ENCODE data around the gene ATP11A. TPM values are rescaled to one million over a fixed set of nuclear protein-coding genes. Genes with fewer than 3 reads are reported as not detected.

ATP11A gene
- total RNA-seq, 1 donor from 2014 or later, result 114 TPM

GRCh38 chr13:112910016-112910415 lies 220.2 kb downstream of the ATP11A start:
- Mint-ChIP-seq H3K27ac (no peak overlapping the region), H3K4me3 (no peak overlapping the region), H3K9me3 (peaks cover 3% of the 10 kb centered on the region), H3K36me3 (peaks cover 7% of the 10 kb centered on the region), H3K4me1 (no peaks in the 10 kb centered on the region), H3K27me3 (ENCODE audit: low read depth) (peaks cover 24% of the 10 kb centered on the region)
- no peak for DNase-seq (ENCODE audit: low spot score in 2 of 2, unreplicated experiment in 2 of 2)
- no peak for TF ChIP-seq CTCF (IDR thresholded peaks at IDR 0.05; ENCODE audit: unreplicated experiment)

GRCh38 chr13:112910616-112911280 lies 220.9 kb downstream of the ATP11A start:
- no peaks in the 10 kb centered on the region for H3K4me1 Mint-ChIP-seq
- H3K27me3 Mint-ChIP-seq (ENCODE audit: low read depth), result peaks cover 24% of the 10 kb centered on the region
- DNase-seq (ENCODE audit: low spot score in 2 of 2, unreplicated experiment in 2 of 2), result no peak
- no peaks in the 10 kb centered on the region for H3K9me3 Mint-ChIP-seq
- H3K27ac Mint-ChIP-seq, result no peak overlapping the region
- H3K36me3 Mint-ChIP-seq, result peaks cover 4% of the 10 kb centered on the region
- no peak overlapping the region for H3K4me3 Mint-ChIP-seq
- no peak for TF ChIP-seq CTCF (IDR thresholded peaks at IDR 0.05; ENCODE audit: unreplicated experiment)

- Mint-ChIP-seq H3K4me1 (no peaks in the 10 kb centered on the region), H3K27ac (no peak overlapping the region), H3K4me3 (no peak overlapping the region), H3K27me3 (ENCODE audit: low read depth) (peaks cover 24% of the 10 kb centered on the region), H3K9me3 (no peaks in the 10 kb centered on the region), H3K36me3 (peaks cover 4% of the 10 kb centered on the region)
- DNase-seq (ENCODE audit: low spot score in 2 of 2, unreplicated experiment in 2 of 2), result no peak
- TF ChIP-seq CTCF (IDR thresholded peaks at IDR 0.05; ENCODE audit: unreplicated experiment), result no peak
These were observed 221.5 kb downstream of the ATP11A start for GRCh38 chr13:112911285-112911701.

GRCh38 chr13:112911883-112912282 lies 222.0 kb downstream of the ATP11A start:
- H3K4me3 Mint-ChIP-seq, result no peak overlapping the region
- TF ChIP-seq CTCF (IDR thresholded peaks at IDR 0.05; ENCODE audit: unreplicated experiment), result no peak
- no peaks in the 10 kb centered on the region for H3K4me1 Mint-ChIP-seq
- no peaks in the 10 kb centered on the region for H3K9me3 Mint-ChIP-seq
- H3K27me3 Mint-ChIP-seq (ENCODE audit: low read depth), result peaks cover 24% of the 10 kb centered on the region
- H3K27ac Mint-ChIP-seq, result no peak overlapping the region
- no peak for DNase-seq (ENCODE audit: low spot score in 2 of 2, unreplicated experiment in 2 of 2)
- no peaks in the 10 kb centered on the region for H3K36me3 Mint-ChIP-seq

GRCh38 chr13:112912726-112913440 lies 223.0 kb downstream of the ATP11A start:
- Mint-ChIP-seq H3K36me3 (no peaks in the 10 kb centered on the region), H3K4me3 (no peak overlapping the region), H3K9me3 (no peaks in the 10 kb centered on the region), H3K4me1 (no peaks in the 10 kb centered on the region), H3K27me3 (ENCODE audit: low read depth) (peaks cover 17% of the 10 kb centered on the region), H3K27ac (no peak overlapping the region)
- no peak for TF ChIP-seq CTCF (IDR thresholded peaks at IDR 0.05; ENCODE audit: unreplicated experiment)
- DNase-seq (ENCODE audit: low spot score in 2 of 2, unreplicated experiment in 2 of 2), result no peak
